Common myeloid progenitor, CD34-positive (primary cell): ENCODE data around the gene ROR1.
A peak's percentile ranks its signal among the peaks of the same experiment; 100 is the strongest.

Experiments used
- CTCF ChIA-PET: fragments of 350-600 bp; sonication (Branson Sonifier 250); formaldehyde crosslinking; loops from one replicate; lab custom pipeline; 2021; ENCODE audit warnings: antibody characterized with exemption; lab: Charles Lee
- POLR2A ChIA-PET: fragments of 350-600 bp; sonication (Branson Sonifier 250); formaldehyde crosslinking; loops from one replicate; lab custom pipeline; 2021; ENCODE audit warnings: antibody characterized with exemption; lab: Charles Lee
- DNase-seq, 3 donors: peaks; one replicate each; pipeline versions ENCODE4 v3.0.0 to v3.0.0-alpha.2; 2013
- H3K27ac ChIP-seq, 2 experiments: 1 replicate in 1 of 2; 2 replicates in 1 of 2; pipeline ENCODE4 v1.7.0; 2013; ENCODE audit warnings: inconsistent platforms in 2 of 2, low read length in 2 of 2, mild to moderate bottlenecking in 2 of 2, low read depth in 1 of 2, moderate library complexity in 1 of 2; ENCODE audit not compliant: severe bottlenecking in 2 of 2, insufficient read depth in 1 of 2, poor library complexity in 1 of 2
- H3K27me3 ChIP-seq, 5 experiments: replicated peaks in 2 of 5; 1 replicate in 3 of 5; 2 replicates in 2 of 5; pipeline versions ENCODE4 v1.6.1 to v1.7.0; 2013; ENCODE audit warnings: low read length in 4 of 5, mild to moderate bottlenecking in 2 of 5, moderate library complexity in 2 of 5, inconsistent platforms in 1 of 5; ENCODE audit not compliant: insufficient read depth in 5 of 5, control insufficient read depth in 4 of 5
- H3K36me3 ChIP-seq, 4 experiments: 1 replicate in 2 of 4; 2 replicates in 2 of 4; pipeline versions ENCODE4 v1.6.1 to v1.7.0; 2013; ENCODE audit warnings: low read length in 3 of 4, control low read depth in 1 of 4, mild to moderate bottlenecking in 1 of 4; ENCODE audit not compliant: control insufficient read depth in 4 of 4, insufficient read depth in 4 of 4
- H3K4me1 ChIP-seq, 4 experiments: 1 replicate in 3 of 4; 2 replicates in 1 of 4; pipeline versions ENCODE4 v1.6.1 to v1.7.1; 2013; ENCODE audit warnings: low read length in 3 of 4, mild to moderate bottlenecking in 3 of 4, control low read depth in 1 of 4, inconsistent platforms in 1 of 4, moderate library complexity in 1 of 4; ENCODE audit not compliant: control insufficient read depth in 4 of 4, insufficient read depth in 4 of 4; ENCODE audit errors: control extremely low read depth in 1 of 4
- H3K4me3 ChIP-seq, 7 experiments: 1 replicate in 4 of 7; 2 replicates in 3 of 7; pipeline versions ENCODE4 v1.5.1 to v1.7.0; 2013; ENCODE audit warnings: mild to moderate bottlenecking in 7 of 7, low read length in 6 of 7, moderate library complexity in 6 of 7, inconsistent platforms in 2 of 7, low read depth in 2 of 7, control low read depth in 1 of 7; ENCODE audit not compliant: insufficient read depth in 4 of 7, control insufficient read depth in 1 of 7; ENCODE audit errors: extremely low read depth in 1 of 7
- H3K9me3 ChIP-seq, 5 experiments: 1 replicate in 4 of 5; 2 replicates in 1 of 5; pipeline versions ENCODE4 v1.6.1 to v1.7.1; 2013; ENCODE audit warnings: low read length in 4 of 5, mild to moderate bottlenecking in 2 of 5, inconsistent platforms in 1 of 5, low read depth in 1 of 5, moderate library complexity in 1 of 5; ENCODE audit not compliant: control insufficient read depth in 4 of 5, insufficient read depth in 2 of 5; ENCODE audit errors: control extremely low read depth in 1 of 5
- WGBS: methylation state at CpG from one replicate; pipeline ENCODE4 v1.1.5; 2013; ENCODE audit not compliant: insufficient coverage; 5-methylcytosine and 5-hydroxymethylcytosine counted together

ROR1 gene

DNA sequence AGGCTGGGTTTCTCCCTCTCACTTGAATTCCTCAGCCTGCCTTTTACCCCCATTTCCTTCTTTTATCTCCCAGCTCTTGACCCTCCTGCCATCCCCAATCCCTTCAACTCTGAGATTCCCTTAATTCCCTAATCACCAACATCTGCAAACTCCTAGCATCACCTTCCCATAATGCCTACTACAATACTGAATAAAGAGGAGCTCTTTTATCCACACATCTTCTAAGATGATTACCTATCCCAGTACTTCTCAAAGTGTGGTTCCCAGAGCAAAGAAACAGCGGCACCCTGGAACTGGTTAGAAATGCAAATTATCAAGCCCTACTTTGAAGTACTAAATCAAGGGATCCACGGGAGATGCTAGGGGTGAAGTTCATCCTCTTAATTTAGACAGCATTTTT, 408.4 kb downstream of the ROR1 start:
- CTCF ChIA-PET = interaction anchor here (1.0 kb wide), 1 partner anchor 19 kb away, joined by 3 read pairs; no protein-coding TSS in a partner anchor

GRCh38 chr1:64183395-64184002, 409.7 kb downstream of the ROR1 start:
- H3K36me3 ChIP-seq = no peaks in the 10 kb centered on the region
- 64% methylated on average over 5 of the region's 5 CpGs for WGBS
- H3K27ac ChIP-seq = no peak overlapping the region
- DNase-seq = peak in 1 of 3 donors; percentile 33
- POLR2A ChIA-PET = interaction anchor here (0.6 kb wide), 1 partner anchor 589 kb away, joined by 4 read pairs; no protein-coding TSS in a partner anchor
- H3K9me3 ChIP-seq = no peaks in the 10 kb centered on the region
- no peak overlapping the region for H3K4me3 ChIP-seq
- peaks cover 0 to 4% (median 0%) of the 10 kb centered on the region in 4 experiments for H3K4me1 ChIP-seq
- CTCF ChIA-PET = interaction anchor here (0.6 to 0.9 kb wide), 3 partner anchors 31 to 56 kb away, joined by 3 to 4 read pairs (median 3); no protein-coding TSS in a partner anchor
- no peaks in the 10 kb centered on the region for H3K27me3 ChIP-seq

More for the DNA sequence above, 408.4 kb downstream of the ROR1 start:
- Histone ChIP-seq H3K27ac (no peak overlapping the region), H3K4me1 (peaks cover 0 to 4% (median 0%) of the 10 kb centered on the region in 4 experiments), H3K36me3 (no peaks in the 10 kb centered on the region), H3K4me3 (no peak overlapping the region), H3K27me3 (no peaks in the 10 kb centered on the region), H3K9me3 (no peaks in the 10 kb centered on the region)
- POLR2A ChIA-PET = no interaction called here
- DNase-seq = no peak
- no CpG with 5 or more reads among the region's 2 CpGs for WGBS

DNA sequence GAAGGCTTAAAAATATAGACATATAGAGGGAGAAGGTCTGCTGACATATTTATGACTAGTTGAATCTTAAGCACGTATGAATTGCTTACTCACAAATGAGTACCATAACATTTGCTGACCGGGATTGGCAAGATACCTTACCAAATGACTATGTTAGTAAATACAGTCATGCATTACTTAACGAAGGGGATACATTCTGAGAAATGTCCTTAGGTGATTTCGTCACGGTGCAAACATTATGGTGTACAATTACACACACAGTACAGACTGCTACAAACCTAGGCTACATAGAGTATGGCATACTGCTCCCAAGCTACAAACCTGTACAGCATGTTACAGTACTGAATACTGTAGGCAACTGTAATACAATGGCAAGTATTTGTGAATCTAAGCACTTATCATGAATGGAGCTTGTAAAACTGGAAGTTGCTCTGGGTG, 410.2 kb downstream of the ROR1 start:
- POLR2A ChIA-PET = interaction anchor here (0.6 kb wide), 1 partner anchor 589 kb away, joined by 4 read pairs; no protein-coding TSS in a partner anchor
- Histone ChIP-seq H3K27me3 (no peaks in the 10 kb centered on the region), H3K4me3 (no peak overlapping the region), H3K27ac (no peak overlapping the region), H3K36me3 (no peaks in the 10 kb centered on the region), H3K9me3 (no peaks in the 10 kb centered on the region), H3K4me1 (peaks cover 0 to 4% (median 0%) of the 10 kb centered on the region in 4 experiments)
- CTCF ChIA-PET = interaction anchor here (0.6 to 0.9 kb wide), 3 partner anchors 30 to 55 kb away, joined by 3 to 4 read pairs (median 3); no protein-coding TSS in a partner anchor
- 93% methylated on average over 2 of the region's 5 CpGs for WGBS
- no peak for DNase-seq

DNA sequence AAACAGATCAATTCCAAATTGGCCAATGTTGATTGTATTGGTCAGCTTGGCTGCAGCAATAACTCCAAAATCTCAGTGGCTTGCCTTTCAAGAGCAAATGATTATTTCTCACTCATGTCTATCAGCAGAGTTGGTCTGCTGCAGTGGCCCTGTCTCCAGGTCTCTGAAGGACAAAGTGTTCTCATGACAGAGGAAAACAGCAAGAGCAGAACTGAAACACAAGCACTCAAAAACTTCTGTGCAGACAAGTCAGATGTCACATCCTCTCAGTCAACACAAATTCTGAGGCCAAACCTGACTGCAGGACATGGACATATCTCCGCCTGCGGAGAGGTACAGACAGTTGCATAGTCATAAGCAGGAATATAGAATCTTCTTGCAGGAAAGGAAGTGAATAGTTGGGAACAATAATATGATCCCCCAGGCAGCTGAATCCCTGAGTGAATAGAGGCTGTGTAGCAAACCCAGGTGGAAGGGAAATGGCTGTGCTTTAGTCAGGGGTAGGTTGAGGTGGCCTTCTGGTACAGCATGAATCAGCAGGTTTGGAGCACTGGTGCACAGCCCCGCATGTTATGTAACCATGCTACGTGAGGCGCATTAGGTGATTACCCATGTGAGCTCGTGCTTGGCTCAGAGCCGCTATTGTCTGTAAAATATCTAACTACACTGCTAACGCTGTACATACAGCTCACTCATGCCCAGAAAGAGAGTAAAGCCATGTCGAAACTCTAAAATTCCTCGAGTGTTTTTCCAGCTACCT, 412.5 kb downstream of the ROR1 start:
- Histone ChIP-seq H3K27me3 (no peaks in the 10 kb centered on the region), H3K4me1 (peaks cover 0 to 4% (median 0%) of the 10 kb centered on the region in 4 experiments), H3K36me3 (no peaks in the 10 kb centered on the region), H3K9me3 (no peaks in the 10 kb centered on the region), H3K27ac (no peak overlapping the region), H3K4me3 (no peak overlapping the region)
- ChIA-PET CTCF (interaction anchor here (1.6 kb wide), 1 partner anchor 31 kb away, joined by 3 read pairs; no protein-coding TSS in a partner anchor), POLR2A (no interaction called here)
- DNase-seq = peak in 1 of 3 donors; percentile 2
- whole genome bisulfite sequencing = 91% methylated on average over 9 of the region's 10 CpGs

DNA sequence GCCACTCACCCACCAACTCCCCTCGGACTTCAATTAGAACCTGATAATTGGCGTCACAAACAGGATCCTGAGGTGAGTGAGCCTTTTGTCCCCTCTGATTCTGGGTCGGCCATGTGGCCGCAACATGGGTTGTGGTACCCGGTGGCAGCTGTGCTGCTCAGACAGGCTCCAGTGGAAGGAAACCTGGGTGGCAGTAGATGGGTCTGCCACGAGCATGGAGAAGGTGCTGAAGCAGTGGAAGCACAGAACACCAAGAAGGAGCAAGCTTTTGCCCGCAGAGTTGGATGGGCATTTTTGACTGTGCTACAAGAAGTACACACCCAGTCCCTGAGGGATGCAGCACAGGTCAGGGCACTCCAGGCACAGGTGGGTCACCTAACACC, 413.1 kb downstream of the ROR1 start:
- WGBS = 97% methylated on average over 7 of the region's 7 CpGs
- CTCF ChIA-PET = interaction anchor here (1.0 to 1.6 kb wide), 2 partner anchors 21 to 31 kb away, joined by 3 read pairs; no protein-coding TSS in a partner anchor
- Histone ChIP-seq H3K4me3 (no peak overlapping the region), H3K36me3 (no peaks in the 10 kb centered on the region), H3K9me3 (no peaks in the 10 kb centered on the region), H3K4me1 (peaks cover 0 to 4% (median 0%) of the 10 kb centered on the region in 4 experiments), H3K27me3 (no peaks in the 10 kb centered on the region), H3K27ac (no peak overlapping the region)
- POLR2A ChIA-PET = no interaction called here
- no peak for DNase-seq

DNA sequence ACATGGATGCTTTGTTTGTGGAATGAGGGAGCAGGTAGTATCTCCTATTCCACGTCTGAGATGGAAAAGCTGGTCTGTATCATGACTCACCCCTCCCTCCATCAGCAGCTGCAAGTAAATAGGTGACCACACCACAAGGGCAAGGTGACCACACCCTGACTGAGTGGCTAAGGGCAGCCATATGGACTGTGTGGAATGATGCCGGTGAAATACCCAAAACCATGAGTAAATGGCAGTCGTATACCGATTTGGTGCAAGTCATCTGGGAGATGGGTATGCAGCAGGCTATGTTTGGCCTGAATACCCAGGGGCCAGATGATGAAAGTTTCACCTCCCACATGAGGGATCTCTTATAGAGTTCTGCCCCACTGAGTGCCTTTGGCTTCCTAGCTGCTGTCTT, 413.8 kb downstream of the ROR1 start:
- ChIA-PET CTCF (interaction anchor here (0.6 to 1.6 kb wide), 3 partner anchors 22 to 347 kb away, joined by 3 read pairs; no protein-coding TSS in a partner anchor), POLR2A (interaction anchor here (0.6 kb wide), 1 partner anchor 33 kb away, joined by 3 read pairs; no protein-coding TSS in a partner anchor)
- 100% methylated on average over 3 of the region's 4 CpGs for WGBS
- H3K27me3 ChIP-seq = no peaks in the 10 kb centered on the region
- H3K36me3 ChIP-seq = no peaks in the 10 kb centered on the region
- no peak overlapping the region for H3K4me3 ChIP-seq
- no peaks in the 10 kb centered on the region for H3K9me3 ChIP-seq
- no peak for DNase-seq
- peaks cover 0 to 4% (median 0%) of the 10 kb centered on the region in 4 experiments for H3K4me1 ChIP-seq
- no peak overlapping the region for H3K27ac ChIP-seq
